Panc1 (cell line): Measurements from ENCODE around the gene DNAJA3. TPM values are rescaled to one million over a fixed set of nuclear protein-coding genes. Genes with fewer than 3 reads are reported as not detected.

Experiments
- ATAC-seq: fragments of 200-7000 bp; cut with Tn5 transposase; 2 replicates; pipeline ENCODE4 v1.9.1; 2020; ENCODE audit warnings: mild to moderate bottlenecking, moderate library complexity
- BruUV-seq: library from RNA; stranded (reverse); fragments of 400-500 nt; replicated peaks from 2 replicates; lab custom pipeline; 2021; lab: Mats Ljungman, UMichigan
- CTCF ChIA-PET: fragments of 300-600 bp; sonication (Branson Sonifier 250); formaldehyde crosslinking; loops from one replicate; lab custom pipeline; 2022; ENCODE audit warnings: antibody characterized with exemption; lab: Charles Lee
- POLR2A ChIA-PET: fragments of 300-600 bp; sonication (Branson Sonifier 250); formaldehyde crosslinking; loops from one replicate; lab custom pipeline; 2022; ENCODE audit warnings: antibody characterized with exemption; lab: Charles Lee
- DNase-seq: peaks from one replicate; pipeline ENCODE4 v3.0.0-alpha.2; 2010; ENCODE audit warnings: low read depth, low spot score
- H3K27ac ChIP-seq: 2 replicates; pipeline ENCODE4 v1.5.1; 2011; ENCODE audit warnings: mild to moderate bottlenecking, low read length, inconsistent platforms
- H3K27me3 ChIP-seq: fragments of 200-500 bp; sonication (Bioruptor generic); 2 replicates; pipeline ENCODE4 v1.6.0; 2014; ENCODE audit warnings: low read length, inconsistent platforms; ENCODE audit not compliant: control insufficient read depth, insufficient read depth
- H3K36me3 ChIP-seq: fragments of 200-500 bp; sonication (Bioruptor generic); 2 replicates; pipeline ENCODE4 v1.5.1; 2014; ENCODE audit warnings: inconsistent platforms, mild to moderate bottlenecking, low read length, moderate library complexity; ENCODE audit not compliant: control insufficient read depth, insufficient read depth
- H3K4me1 ChIP-seq: 2 replicates; pipeline ENCODE4 v1.5.1; 2011; ENCODE audit warnings: inconsistent platforms, mild to moderate bottlenecking, low read length, moderate library complexity; ENCODE audit not compliant: control insufficient read depth, insufficient read depth
- H3K4me3 ChIP-seq, 2 experiments: 2 replicates each; pipeline ENCODE4 v1.5.1; 2011 to 2012; ENCODE audit warnings: low read depth in 2 of 2, low read length in 2 of 2, mild to moderate bottlenecking in 2 of 2, inconsistent platforms in 1 of 2, moderate library complexity in 1 of 2
- H3K9me3 ChIP-seq: fragments of 200-500 bp; sonication (Bioruptor generic); 2 replicates; pipeline ENCODE4 v1.5.1; 2014; ENCODE audit warnings: low read depth, mild to moderate bottlenecking, inconsistent platforms, low read length, moderate library complexity; ENCODE audit not compliant: control insufficient read depth, insufficient read depth
- POLR2AphosphoS5 ChIP-seq: IDR thresholded peaks from 2 replicates; pipeline ENCODE4 v1.6.1; 2012; ENCODE audit warnings: mild to moderate bottlenecking, low read depth, low read length, moderate library complexity
- SIN3A ChIP-seq: IDR thresholded peaks from 2 replicates; pipeline ENCODE4 v1.6.1; 2012; ENCODE audit warnings: low read depth, mild to moderate bottlenecking, low read length, moderate library complexity, borderline replicate concordance; ENCODE audit not compliant: insufficient read depth
- TCF7L2 ChIP-seq: IDR thresholded peaks from 2 replicates; pipeline ENCODE4 v1.6.1; 2011; ENCODE audit warnings: mild to moderate bottlenecking, low read depth, low read length, inconsistent platforms
- in situ Hi-C: cut with HindIII; loops from 2 replicates; pipeline ENCODE4 v1.10.0; 2016; ENCODE audit warnings: low sequenced_read_pairs, low pct_unique_long_range_greater_than_20kb
- intact Hi-C: fragments of 100-400 bp; cut with micrococcal nuclease; formaldehyde crosslinking; loops from one replicate; pipeline ENCODE4 v1.10.0; 2022; ENCODE audit not compliant: unreplicated experiment
- total RNA-seq: library from RNA; stranded (reverse); gene quantifications from one replicate; pipeline ENCODE4 v1.2.1, GENCODE V29; 2021; ENCODE audit not compliant: unreplicated experiment
- TF ChIP-seq, protein P1 (sequence below), 2 experiments: IDR thresholded peaks; 2 replicates each; pipeline ENCODE4 v1.6.1; 2011 to 2012; ENCODE audit warnings: low read depth in 2 of 2, control low read depth in 1 of 2, low read length in 1 of 2, mild to moderate bottlenecking in 1 of 2, moderate library complexity in 1 of 2; ENCODE audit not compliant: insufficient read depth in 1 of 2
- TF ChIP-seq, protein P2 (sequence below): fragments of 450-650 bp; IDR thresholded peaks from 2 replicates; pipeline ENCODE4 v1.5.1; 2017; ENCODE audit warnings: mild to moderate bottlenecking

The DNAJA3 gene
- total RNA-seq, 1 experiment from 2014 or later: 68.7 TPM

DNA sequence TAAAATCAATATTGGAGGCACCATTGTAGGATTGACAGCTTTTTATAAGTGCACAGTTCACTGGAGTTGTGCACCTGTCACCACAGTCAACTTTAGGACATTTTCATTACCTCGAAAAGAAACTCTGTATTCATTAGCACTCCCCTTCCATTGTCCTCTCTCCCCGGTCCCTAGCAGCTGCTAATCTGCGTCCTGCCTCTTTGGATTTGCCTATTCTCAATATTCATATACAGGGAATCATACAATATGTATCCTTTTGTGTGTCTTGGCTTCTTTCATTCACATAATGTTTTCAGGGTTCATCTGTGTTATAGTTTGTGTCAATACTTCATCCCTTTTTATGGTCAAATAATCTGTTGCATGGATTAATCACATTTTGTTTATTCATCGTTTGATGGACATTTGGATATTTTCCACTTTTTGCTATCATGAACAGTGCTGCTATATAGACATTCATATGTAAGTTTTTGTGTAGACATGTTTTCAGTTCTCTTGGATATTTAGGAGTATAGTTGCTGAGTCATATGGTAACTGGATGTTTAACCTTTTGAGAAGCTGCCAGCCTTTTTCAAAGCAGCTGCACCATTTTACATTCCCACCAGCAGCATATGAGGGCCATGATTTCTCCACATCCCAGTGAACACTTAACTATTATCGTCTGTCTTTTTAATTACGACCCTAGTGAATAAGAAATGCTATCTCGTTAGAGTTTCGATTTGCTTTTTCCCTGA, 9.8 kb downstream of the DNAJA3 start:
- H3K36me3 ChIP-seq: peaks cover 31% of the 10 kb centered on the region
- TF ChIP-seq, protein P1, sequence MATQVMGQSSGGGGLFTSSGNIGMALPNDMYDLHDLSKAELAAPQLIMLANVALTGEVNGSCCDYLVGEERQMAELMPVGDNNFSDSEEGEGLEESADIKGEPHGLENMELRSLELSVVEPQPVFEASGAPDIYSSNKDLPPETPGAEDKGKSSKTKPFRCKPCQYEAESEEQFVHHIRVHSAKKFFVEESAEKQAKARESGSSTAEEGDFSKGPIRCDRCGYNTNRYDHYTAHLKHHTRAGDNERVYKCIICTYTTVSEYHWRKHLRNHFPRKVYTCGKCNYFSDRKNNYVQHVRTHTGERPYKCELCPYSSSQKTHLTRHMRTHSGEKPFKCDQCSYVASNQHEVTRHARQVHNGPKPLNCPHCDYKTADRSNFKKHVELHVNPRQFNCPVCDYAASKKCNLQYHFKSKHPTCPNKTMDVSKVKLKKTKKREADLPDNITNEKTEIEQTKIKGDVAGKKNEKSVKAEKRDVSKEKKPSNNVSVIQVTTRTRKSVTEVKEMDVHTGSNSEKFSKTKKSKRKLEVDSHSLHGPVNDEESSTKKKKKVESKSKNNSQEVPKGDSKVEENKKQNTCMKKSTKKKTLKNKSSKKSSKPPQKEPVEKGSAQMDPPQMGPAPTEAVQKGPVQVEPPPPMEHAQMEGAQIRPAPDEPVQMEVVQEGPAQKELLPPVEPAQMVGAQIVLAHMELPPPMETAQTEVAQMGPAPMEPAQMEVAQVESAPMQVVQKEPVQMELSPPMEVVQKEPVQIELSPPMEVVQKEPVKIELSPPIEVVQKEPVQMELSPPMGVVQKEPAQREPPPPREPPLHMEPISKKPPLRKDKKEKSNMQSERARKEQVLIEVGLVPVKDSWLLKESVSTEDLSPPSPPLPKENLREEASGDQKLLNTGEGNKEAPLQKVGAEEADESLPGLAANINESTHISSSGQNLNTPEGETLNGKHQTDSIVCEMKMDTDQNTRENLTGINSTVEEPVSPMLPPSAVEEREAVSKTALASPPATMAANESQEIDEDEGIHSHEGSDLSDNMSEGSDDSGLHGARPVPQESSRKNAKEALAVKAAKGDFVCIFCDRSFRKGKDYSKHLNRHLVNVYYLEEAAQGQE (IDR thresholded peaks at IDR 0.05; ENCODE audit: insufficient read depth in 1 of 2, low read depth in 2 of 2, low read length in 1 of 2): no peak
- TF ChIP-seq POLR2AphosphoS5: no peak
- TF ChIP-seq SIN3A: no peak
- TF ChIP-seq, protein P2, sequence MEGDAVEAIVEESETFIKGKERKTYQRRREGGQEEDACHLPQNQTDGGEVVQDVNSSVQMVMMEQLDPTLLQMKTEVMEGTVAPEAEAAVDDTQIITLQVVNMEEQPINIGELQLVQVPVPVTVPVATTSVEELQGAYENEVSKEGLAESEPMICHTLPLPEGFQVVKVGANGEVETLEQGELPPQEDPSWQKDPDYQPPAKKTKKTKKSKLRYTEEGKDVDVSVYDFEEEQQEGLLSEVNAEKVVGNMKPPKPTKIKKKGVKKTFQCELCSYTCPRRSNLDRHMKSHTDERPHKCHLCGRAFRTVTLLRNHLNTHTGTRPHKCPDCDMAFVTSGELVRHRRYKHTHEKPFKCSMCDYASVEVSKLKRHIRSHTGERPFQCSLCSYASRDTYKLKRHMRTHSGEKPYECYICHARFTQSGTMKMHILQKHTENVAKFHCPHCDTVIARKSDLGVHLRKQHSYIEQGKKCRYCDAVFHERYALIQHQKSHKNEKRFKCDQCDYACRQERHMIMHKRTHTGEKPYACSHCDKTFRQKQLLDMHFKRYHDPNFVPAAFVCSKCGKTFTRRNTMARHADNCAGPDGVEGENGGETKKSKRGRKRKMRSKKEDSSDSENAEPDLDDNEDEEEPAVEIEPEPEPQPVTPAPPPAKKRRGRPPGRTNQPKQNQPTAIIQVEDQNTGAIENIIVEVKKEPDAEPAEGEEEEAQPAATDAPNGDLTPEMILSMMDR: no peak
- no peak for TF ChIP-seq TCF7L2
- H3K4me1 ChIP-seq: no peaks in the 10 kb centered on the region
- no peak overlapping the region for H3K4me3 ChIP-seq
- no peaks in the 10 kb centered on the region for H3K27me3 ChIP-seq
- no TSS peak for BruUV-seq
- in situ Hi-C loops: no loop called here
- no peaks in the 10 kb centered on the region for H3K9me3 ChIP-seq
- POLR2A ChIA-PET: no interaction called here
- DNase-seq (no peak), ATAC-seq (no peak)
- intact Hi-C loops: no loop called here
- CTCF ChIA-PET: no interaction called here
- no peak overlapping the region for H3K27ac ChIP-seq

DNA sequence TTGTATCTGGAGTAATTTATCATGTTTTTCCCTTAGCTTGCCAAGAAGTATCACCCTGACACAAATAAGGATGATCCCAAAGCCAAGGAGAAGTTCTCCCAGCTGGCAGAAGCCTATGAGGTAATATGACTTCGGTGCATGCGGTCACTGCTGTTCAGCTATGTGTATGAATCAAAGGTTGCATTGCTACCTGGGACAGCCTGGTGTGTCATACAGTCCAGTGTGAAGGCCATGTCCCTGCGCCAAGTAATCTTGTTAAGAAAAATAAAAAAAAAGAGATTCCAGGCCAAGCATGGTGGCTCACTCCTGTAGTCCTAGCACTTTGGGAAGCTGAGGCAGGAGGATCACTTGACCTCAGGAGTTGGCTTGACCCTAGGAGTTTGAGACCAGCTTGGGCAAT, 11.7 kb downstream of the DNAJA3 start:
- no TSS peak for BruUV-seq
- POLR2A ChIA-PET: no interaction called here
- no peak for ATAC-seq
- Histone ChIP-seq H3K4me3 (no peak overlapping the region), H3K36me3 (peaks cover 45% of the 10 kb centered on the region), H3K9me3 (no peaks in the 10 kb centered on the region), H3K4me1 (no peaks in the 10 kb centered on the region), H3K27me3 (no peaks in the 10 kb centered on the region), H3K27ac (no peak overlapping the region)
- intact Hi-C loops: no loop called here
- CTCF ChIA-PET: interaction anchor here (0.6 kb wide), 1 partner anchor 161 kb away, joined by 12 read pairs; no protein-coding TSS in a partner anchor
- no peak for TF ChIP-seq TCF7L2
- DNase-seq: no peak
- in situ Hi-C loops: no loop called here

DNA sequence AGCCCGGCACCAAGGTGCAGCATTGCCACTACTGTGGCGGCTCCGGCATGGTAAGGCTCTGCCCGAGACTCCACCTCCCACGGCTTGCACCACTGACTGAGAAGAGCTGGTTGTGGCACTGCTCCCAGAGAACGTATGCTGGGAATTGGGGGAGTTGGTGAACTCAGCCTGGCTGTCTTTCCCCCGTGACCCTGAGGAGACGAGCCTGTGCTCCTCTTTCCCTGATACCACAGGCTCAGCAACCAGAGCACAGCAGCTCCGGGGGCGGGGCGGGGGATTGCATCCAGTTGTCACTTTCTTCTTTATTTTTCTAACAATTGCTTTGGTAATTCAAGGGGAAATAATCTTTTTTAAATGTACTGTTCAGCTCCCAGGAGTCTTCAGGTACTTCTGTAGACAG, 16.7 kb downstream of the DNAJA3 start:
- TF ChIP-seq TCF7L2 (no peak), SIN3A (no peak), POLR2AphosphoS5 (no peak)
- TF ChIP-seq, protein P1 (IDR thresholded peaks at IDR 0.05; ENCODE audit: insufficient read depth in 1 of 2, low read depth in 2 of 2, low read length in 1 of 2): no peak
- TF ChIP-seq, protein P2: no peak
- in situ Hi-C loops: no loop called here
- H3K36me3 ChIP-seq: peaks cover 46% of the 10 kb centered on the region
- H3K27me3 ChIP-seq: no peaks in the 10 kb centered on the region
- intact Hi-C loops: no loop called here
- no peaks in the 10 kb centered on the region for H3K4me1 ChIP-seq
- H3K27ac ChIP-seq: no peak overlapping the region
- POLR2A ChIA-PET: no interaction called here
- DNase-seq (no peak), ATAC-seq (no peak)
- CTCF ChIA-PET: no interaction called here
- H3K9me3 ChIP-seq: no peaks in the 10 kb centered on the region
- H3K4me3 ChIP-seq: no peak overlapping the region
- BruUV-seq: no TSS peak
